Hippocampal formation (tissue), 2 donors: ENCODE data around the gene TMEM258.

Experiments used
- DNase-seq, 2 donors: peaks; one replicate each; lab custom pipeline; 2025; lab: John Stamatoyannopoulos, UW

Gene TMEM258

GRCh38 chr11:61795876-61796526 is 3.6 kb upstream of the TMEM258 start:
- DNase-seq, result no peak

- DNase-seq, result no peak
Observed at GRCh38 chr11:61795459-61795858, 3.1 kb upstream of the TMEM258 start.

- DNase-seq, result no peak
Observed at GRCh38 chr11:61794579-61794978, 2.2 kb upstream of the TMEM258 start.

GRCh38 chr11:61793829-61794204 is 1.4 kb upstream of the TMEM258 start:
- DNase-seq, result no peak

GRCh38 chr11:61793083-61793828 is 857 bp upstream of the TMEM258 start:
- DNase-seq, result no peak

- peak; percentile 85 to 97 for DNase-seq
Observed at GRCh38 chr11:61791737-61792309, 576 bp downstream of the TMEM258 start.

GRCh38 chr11:61787928-61788491 is 4.4 kb downstream of the TMEM258 start:
- peak; percentile 62 to 78 for DNase-seq

- DNase-seq, result no peak
Observed at GRCh38 chr11:61785837-61786402, 6.5 kb downstream of the TMEM258 start.

GRCh38 chr11:61784506-61784805 is 7.9 kb downstream of the TMEM258 start:
- DNase-seq, result no peak

- no peak for DNase-seq
Observed at GRCh38 chr11:61783717-61784505, 8.5 kb downstream of the TMEM258 start.

- no peak for DNase-seq
Observed at GRCh38 chr11:61782841-61783240, 9.6 kb downstream of the TMEM258 start.

GRCh38 chr11:61782299-61782698 is 10.1 kb downstream of the TMEM258 start:
- DNase-seq, result no peak

GRCh38 chr11:61781585-61781984 is 10.8 kb downstream of the TMEM258 start:
- DNase-seq, result no peak

GRCh38 chr11:61780581-61781162 is 11.7 kb downstream of the TMEM258 start:
- no peak for DNase-seq

GRCh38 chr11:61779666-61780525 is 12.5 kb downstream of the TMEM258 start:
- DNase-seq, result no peak

- no peak for DNase-seq
Observed at GRCh38 chr11:61778920-61779650, 13.3 kb downstream of the TMEM258 start.

GRCh38 chr11:61778357-61778886 is 14.0 kb downstream of the TMEM258 start:
- no peak for DNase-seq

GRCh38 chr11:61777234-61778090 is 14.9 kb downstream of the TMEM258 start:
- peak in 1 of 2 donors; percentile 28 for DNase-seq
